Measurements from ENCODE around the gene GJA9. TPM values are rescaled to one million over a fixed set of nuclear protein-coding genes. Genes with fewer than 3 reads are reported as not detected.
"Not testable (repeated sequence)": the region's sequence is repeated elsewhere in the genome, so short reads cannot be mapped to it uniquely, and the experiment has no call there.

The GJA9 gene
- total and polyA plus RNA-seq, 4 donors = not detected

GRCh38 chr1:38839363-38839762, 42.0 kb downstream of the GJA9 start:
- H3K27ac ChIP-seq (ENCODE audit: low read depth in 1 of 2, low read length in 2 of 2) = no peak overlapping the region
- no peak for DNase-seq (ENCODE audit: low spot score)
- no peaks in the 10 kb centered on the region for H3K4me1 ChIP-seq (ENCODE audit: control insufficient read depth in 4 of 4, insufficient read depth in 4 of 4, low read length in 3 of 4)
- H3K27me3 ChIP-seq (ENCODE audit: control insufficient read depth in 4 of 4, insufficient read depth in 4 of 4, low read length in 3 of 4) = no peaks in the 10 kb centered on the region
- H3K4me3 ChIP-seq (ENCODE audit: low read depth in 1 of 3, low read length in 3 of 3) = no peak overlapping the region
- peaks cover 1 to 28% (median 21%) of the 10 kb centered on the region in 4 donors for H3K36me3 ChIP-seq (ENCODE audit: control insufficient read depth in 4 of 4, insufficient read depth in 3 of 4, low read depth in 1 of 4, low read length in 3 of 4)
- 84% methylated on average over 9 of the region's 9 CpGs for WGBS
- H3K9me3 ChIP-seq (ENCODE audit: control insufficient read depth in 4 of 4, low read length in 3 of 4) = no peaks in the 10 kb centered on the region
- H3K9ac ChIP-seq (ENCODE audit: low read depth in 1 of 2, low read length in 2 of 2) = no peak overlapping the region
- TF ChIP-seq EGR1 (IDR thresholded peaks at IDR 0.05; ENCODE audit: low read depth in 2 of 2) = no peak
- TF ChIP-seq YY1 (IDR thresholded peaks at IDR 0.05) = no peak
- no peak for TF ChIP-seq RAD21 (IDR thresholded peaks at IDR 0.05)

GRCh38 chr1:38836316-38836715, 45.1 kb downstream of the GJA9 start:
- 71% methylated on average over 10 of the region's 10 CpGs for WGBS
- H3K27ac ChIP-seq (ENCODE audit: low read depth in 1 of 2, low read length in 2 of 2); H3K4me1 ChIP-seq (ENCODE audit: control insufficient read depth in 4 of 4, insufficient read depth in 4 of 4, low read length in 3 of 4); H3K9ac ChIP-seq (ENCODE audit: low read depth in 1 of 2, low read length in 2 of 2); H3K9me3 ChIP-seq (ENCODE audit: control insufficient read depth in 4 of 4, low read length in 3 of 4); H3K4me3 ChIP-seq (ENCODE audit: low read depth in 1 of 3, low read length in 3 of 3); H3K27me3 ChIP-seq (ENCODE audit: control insufficient read depth in 4 of 4, insufficient read depth in 4 of 4, low read length in 3 of 4); DNase-seq (ENCODE audit: low spot score): not testable (repeated sequence)
- peaks cover 1 to 16% (median 13%) of the 10 kb centered on the region in 4 donors for H3K36me3 ChIP-seq (ENCODE audit: control insufficient read depth in 4 of 4, insufficient read depth in 3 of 4, low read depth in 1 of 4, low read length in 3 of 4)

DNA sequence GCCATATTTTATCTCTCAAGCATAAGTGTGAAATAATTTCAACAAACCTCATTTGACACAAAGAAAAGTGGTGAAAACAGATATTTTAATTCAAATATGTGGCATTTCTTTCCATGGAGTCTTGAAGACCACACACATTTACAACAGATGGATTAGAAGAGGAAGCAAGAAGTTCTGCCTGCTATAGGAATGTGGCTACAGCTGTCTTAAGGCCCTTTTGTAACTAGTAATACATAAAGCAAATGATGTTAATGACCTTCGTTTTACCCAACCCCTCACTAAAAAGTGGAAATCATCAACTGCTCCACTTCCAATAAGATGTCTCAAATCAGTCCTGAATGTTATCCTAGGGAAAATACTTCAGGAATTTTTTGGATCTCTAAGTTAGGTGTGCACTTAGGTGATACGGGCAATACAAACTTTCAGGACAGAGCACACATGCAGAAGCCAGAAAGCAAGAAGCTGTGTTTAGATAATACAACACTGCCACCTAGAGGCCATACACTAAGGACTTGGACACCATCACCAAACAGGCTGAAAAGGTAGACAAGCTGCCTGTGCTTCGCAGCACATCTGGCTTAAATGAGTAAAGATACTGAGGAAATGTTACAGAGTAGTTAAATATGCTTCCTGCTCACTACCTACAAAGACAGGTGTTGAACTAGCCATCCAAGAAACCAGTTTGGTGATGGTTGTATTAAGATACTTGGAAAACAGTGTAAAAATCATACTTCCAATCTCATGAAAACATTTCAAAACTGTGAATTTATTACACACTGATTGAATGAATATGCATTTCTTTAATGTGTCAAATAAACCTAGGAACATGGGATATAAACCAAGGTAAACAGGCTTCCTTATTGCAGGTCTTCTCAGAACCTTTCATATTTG, 46.2 kb downstream of the GJA9 start:
- no peak overlapping the region for H3K27ac ChIP-seq (ENCODE audit: low read depth in 1 of 2, low read length in 2 of 2)
- TF ChIP-seq RAD21 (IDR thresholded peaks at IDR 0.05) (peak; percentile 92 to 93), YY1 (IDR thresholded peaks at IDR 0.05) (no peak)
- TF ChIP-seq, protein P1, sequence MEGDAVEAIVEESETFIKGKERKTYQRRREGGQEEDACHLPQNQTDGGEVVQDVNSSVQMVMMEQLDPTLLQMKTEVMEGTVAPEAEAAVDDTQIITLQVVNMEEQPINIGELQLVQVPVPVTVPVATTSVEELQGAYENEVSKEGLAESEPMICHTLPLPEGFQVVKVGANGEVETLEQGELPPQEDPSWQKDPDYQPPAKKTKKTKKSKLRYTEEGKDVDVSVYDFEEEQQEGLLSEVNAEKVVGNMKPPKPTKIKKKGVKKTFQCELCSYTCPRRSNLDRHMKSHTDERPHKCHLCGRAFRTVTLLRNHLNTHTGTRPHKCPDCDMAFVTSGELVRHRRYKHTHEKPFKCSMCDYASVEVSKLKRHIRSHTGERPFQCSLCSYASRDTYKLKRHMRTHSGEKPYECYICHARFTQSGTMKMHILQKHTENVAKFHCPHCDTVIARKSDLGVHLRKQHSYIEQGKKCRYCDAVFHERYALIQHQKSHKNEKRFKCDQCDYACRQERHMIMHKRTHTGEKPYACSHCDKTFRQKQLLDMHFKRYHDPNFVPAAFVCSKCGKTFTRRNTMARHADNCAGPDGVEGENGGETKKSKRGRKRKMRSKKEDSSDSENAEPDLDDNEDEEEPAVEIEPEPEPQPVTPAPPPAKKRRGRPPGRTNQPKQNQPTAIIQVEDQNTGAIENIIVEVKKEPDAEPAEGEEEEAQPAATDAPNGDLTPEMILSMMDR (IDR thresholded peaks at IDR 0.05; ENCODE audit: low read depth, low read length, missing input control) = peak; percentile 82
- no peaks in the 10 kb centered on the region for H3K4me1 ChIP-seq (ENCODE audit: control insufficient read depth in 4 of 4, insufficient read depth in 4 of 4, low read length in 3 of 4)
- H3K27me3 ChIP-seq (ENCODE audit: control insufficient read depth in 4 of 4, insufficient read depth in 4 of 4, low read length in 3 of 4) = no peaks in the 10 kb centered on the region
- no peaks in the 10 kb centered on the region for H3K9me3 ChIP-seq (ENCODE audit: control insufficient read depth in 4 of 4, low read length in 3 of 4)
- WGBS = 25% methylated on average over 3 of the region's 3 CpGs
- no peak overlapping the region for H3K9ac ChIP-seq (ENCODE audit: low read depth in 1 of 2, low read length in 2 of 2)
- H3K36me3 ChIP-seq (ENCODE audit: control insufficient read depth in 4 of 4, insufficient read depth in 3 of 4, low read depth in 1 of 4, low read length in 3 of 4) = peaks cover 1 to 16% (median 13%) of the 10 kb centered on the region in 4 donors
- no peak for DNase-seq (ENCODE audit: low spot score)
- no peak overlapping the region for H3K4me3 ChIP-seq (ENCODE audit: low read depth in 1 of 3, low read length in 3 of 3)

- Histone ChIP-seq H3K27ac (ENCODE audit: low read depth in 1 of 2, low read length in 2 of 2) (no peak overlapping the region), H3K4me1 (ENCODE audit: control insufficient read depth in 4 of 4, insufficient read depth in 4 of 4, low read length in 3 of 4) (no peaks in the 10 kb centered on the region), H3K4me3 (ENCODE audit: low read depth in 1 of 3, low read length in 3 of 3) (no peak overlapping the region), H3K27me3 (ENCODE audit: control insufficient read depth in 4 of 4, insufficient read depth in 4 of 4, low read length in 3 of 4) (peaks cover 0 to 1% (median 0%) of the 10 kb centered on the region in 4 donors), H3K9ac (ENCODE audit: low read depth in 1 of 2, low read length in 2 of 2) (no peak overlapping the region), H3K9me3 (ENCODE audit: control insufficient read depth in 4 of 4, low read length in 3 of 4) (no peaks in the 10 kb centered on the region), H3K36me3 (ENCODE audit: control insufficient read depth in 4 of 4, insufficient read depth in 3 of 4, low read depth in 1 of 4, low read length in 3 of 4) (peaks cover under 1 to 14% (median 11%) of the 10 kb centered on the region in 4 donors)
- DNase-seq (ENCODE audit: low spot score) = no peak
- WGBS = 87% methylated on average over 3 of the region's 3 CpGs
- TF ChIP-seq FOXA1 (IDR thresholded peaks at IDR 0.05) = no peak
- TF ChIP-seq, protein P2, sequence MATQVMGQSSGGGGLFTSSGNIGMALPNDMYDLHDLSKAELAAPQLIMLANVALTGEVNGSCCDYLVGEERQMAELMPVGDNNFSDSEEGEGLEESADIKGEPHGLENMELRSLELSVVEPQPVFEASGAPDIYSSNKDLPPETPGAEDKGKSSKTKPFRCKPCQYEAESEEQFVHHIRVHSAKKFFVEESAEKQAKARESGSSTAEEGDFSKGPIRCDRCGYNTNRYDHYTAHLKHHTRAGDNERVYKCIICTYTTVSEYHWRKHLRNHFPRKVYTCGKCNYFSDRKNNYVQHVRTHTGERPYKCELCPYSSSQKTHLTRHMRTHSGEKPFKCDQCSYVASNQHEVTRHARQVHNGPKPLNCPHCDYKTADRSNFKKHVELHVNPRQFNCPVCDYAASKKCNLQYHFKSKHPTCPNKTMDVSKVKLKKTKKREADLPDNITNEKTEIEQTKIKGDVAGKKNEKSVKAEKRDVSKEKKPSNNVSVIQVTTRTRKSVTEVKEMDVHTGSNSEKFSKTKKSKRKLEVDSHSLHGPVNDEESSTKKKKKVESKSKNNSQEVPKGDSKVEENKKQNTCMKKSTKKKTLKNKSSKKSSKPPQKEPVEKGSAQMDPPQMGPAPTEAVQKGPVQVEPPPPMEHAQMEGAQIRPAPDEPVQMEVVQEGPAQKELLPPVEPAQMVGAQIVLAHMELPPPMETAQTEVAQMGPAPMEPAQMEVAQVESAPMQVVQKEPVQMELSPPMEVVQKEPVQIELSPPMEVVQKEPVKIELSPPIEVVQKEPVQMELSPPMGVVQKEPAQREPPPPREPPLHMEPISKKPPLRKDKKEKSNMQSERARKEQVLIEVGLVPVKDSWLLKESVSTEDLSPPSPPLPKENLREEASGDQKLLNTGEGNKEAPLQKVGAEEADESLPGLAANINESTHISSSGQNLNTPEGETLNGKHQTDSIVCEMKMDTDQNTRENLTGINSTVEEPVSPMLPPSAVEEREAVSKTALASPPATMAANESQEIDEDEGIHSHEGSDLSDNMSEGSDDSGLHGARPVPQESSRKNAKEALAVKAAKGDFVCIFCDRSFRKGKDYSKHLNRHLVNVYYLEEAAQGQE (IDR thresholded peaks at IDR 0.05) = no peak
- no peak for TF ChIP-seq NR2F2 (IDR thresholded peaks at IDR 0.05)
- TF ChIP-seq, protein P1 (IDR thresholded peaks at IDR 0.05; ENCODE audit: low read depth, low read length, missing input control) = no peak
- TF ChIP-seq ZBTB33 (IDR thresholded peaks at IDR 0.05) = no peak
- no peak for TF ChIP-seq FOXA2 (IDR thresholded peaks at IDR 0.05)
- no peak for TF ChIP-seq EGR1 (IDR thresholded peaks at IDR 0.05; ENCODE audit: low read depth in 2 of 2)
- TF ChIP-seq, protein P3, sequence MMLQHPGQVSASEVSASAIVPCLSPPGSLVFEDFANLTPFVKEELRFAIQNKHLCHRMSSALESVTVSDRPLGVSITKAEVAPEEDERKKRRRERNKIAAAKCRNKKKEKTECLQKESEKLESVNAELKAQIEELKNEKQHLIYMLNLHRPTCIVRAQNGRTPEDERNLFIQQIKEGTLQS (IDR thresholded peaks at IDR 0.05) = no peak
Measured at GRCh38 chr1:38834221-38834782, 47.1 kb downstream of the GJA9 start.

Measured in liver (tissue), 9 donors.